MM.1S (cell line): Measurements from ENCODE around the gene UBN2.

ENCODE experiments used
- DNase-seq: peaks from one replicate; pipeline ENCODE4 v3.0.0-alpha.2; 2015
- H2AFZ ChIP-seq: fragments of 300-600 bp; sonication (generic); 2 replicates; pipeline ENCODE4 v1.6.0; 2016; ENCODE audit warnings: antibody characterized with exemption, low read length
- H3F3A ChIP-seq: fragments of 300-600 bp; sonication (generic); 2 replicates; pipeline ENCODE4 v1.6.1; 2016; ENCODE audit warnings: mild to moderate bottlenecking, antibody characterized with exemption, low read length, moderate library complexity, mixed read lengths; ENCODE audit not compliant: insufficient read depth
- H3K27ac ChIP-seq: fragments of 300-600 bp; sonication (generic); 2 replicates; pipeline ENCODE4 v1.5.1; 2016; ENCODE audit warnings: mild to moderate bottlenecking, low read length
- H3K27me3 ChIP-seq: fragments of 300-600 bp; sonication (generic); replicated peaks from 2 replicates; pipeline ENCODE4 v1.6.0; 2016; ENCODE audit warnings: low read length; ENCODE audit not compliant: insufficient read depth
- H3K36me3 ChIP-seq: fragments of 300-600 bp; sonication (generic); replicated peaks from 2 replicates; pipeline ENCODE4 v1.6.1; 2016; ENCODE audit warnings: mild to moderate bottlenecking, low read length, mixed read lengths; ENCODE audit not compliant: insufficient read depth
- H3K4me1 ChIP-seq: fragments of 300-600 bp; sonication (generic); 2 replicates; pipeline ENCODE4 v1.6.1; 2016; ENCODE audit warnings: low read length, mixed read lengths
- H3K4me2 ChIP-seq: fragments of 300-600 bp; sonication (generic); 2 replicates; pipeline ENCODE4 v1.6.0; 2016; ENCODE audit warnings: low read depth, low read length
- H3K4me3 ChIP-seq: fragments of 300-600 bp; sonication (generic); 2 replicates; pipeline ENCODE4 v1.5.1; 2016; ENCODE audit warnings: low read length, mixed read lengths
- H3K79me2 ChIP-seq: fragments of 300-600 bp; sonication (generic); 2 replicates; pipeline ENCODE4 v1.6.1; 2016; ENCODE audit warnings: mixed run types, low read length, mixed read lengths
- H3K9ac ChIP-seq: fragments of 300-600 bp; sonication (generic); 2 replicates; pipeline ENCODE4 v1.6.1; 2016; ENCODE audit warnings: low read length, mixed read lengths
- H3K9me2 ChIP-seq: fragments of 300-600 bp; sonication (generic); replicated peaks from 2 replicates; pipeline ENCODE4 v1.6.1; 2016; ENCODE audit warnings: mild to moderate bottlenecking, low read length, mixed read lengths; ENCODE audit not compliant: insufficient read depth
- H3K9me3 ChIP-seq: fragments of 300-600 bp; sonication (generic); replicated peaks from 2 replicates; pipeline ENCODE4 v1.6.1; 2016; ENCODE audit warnings: mild to moderate bottlenecking, low read length, mixed read lengths; ENCODE audit not compliant: insufficient read depth
- H4K20me1 ChIP-seq: fragments of 300-600 bp; sonication (generic); 2 replicates; pipeline ENCODE4 v1.6.1; 2016; ENCODE audit warnings: mild to moderate bottlenecking, low read length, moderate library complexity, mixed read lengths; ENCODE audit not compliant: insufficient read depth
- CTCF ChIP-seq: fragments of 300-600 bp; sonication (generic); IDR thresholded peaks from 2 replicates; pipeline ENCODE4 v1.5.1; 2016; ENCODE audit warnings: antibody characterized with exemption, low read length, mixed read lengths
- EZH2 ChIP-seq: fragments of 300-600 bp; sonication (generic); optimal IDR thresholded peaks from 2 replicates; pipeline ENCODE3; 2017; ENCODE audit warnings: low read depth, mild to moderate bottlenecking, antibody characterized with exemption, low read length, mixed read lengths
- EZH2phosphoT487 ChIP-seq: fragments of 300-600 bp; sonication (generic); IDR thresholded peaks from 2 replicates; pipeline ENCODE4 v1.6.1; 2018; ENCODE audit warnings: antibody characterized with exemption, low read length

The UBN2 gene

GRCh38 chr7:139230023-139230422 is 1.0 kb upstream of the UBN2 start:
- Histone ChIP-seq H3K27ac (no peak overlapping the region), H3F3A (no peaks in the 10 kb centered on the region), H2AFZ (peak overlapping the region; percentile 100; the same call in 1 of the 2 replicates), H4K20me1 (no peaks in the 10 kb centered on the region), H3K27me3 (peaks cover 29% of the 10 kb centered on the region), H3K36me3 (no peaks in the 10 kb centered on the region), H3K4me3 (peak overlapping the region; percentile 98), H3K9ac (no peak overlapping the region), H3K79me2 (peaks cover 34% of the 10 kb centered on the region), H3K9me2 (no peaks in the 10 kb centered on the region), H3K4me2 (peak overlapping the region; percentile 91), H3K9me3 (no peaks in the 10 kb centered on the region), H3K4me1 (peaks cover 10% of the 10 kb centered on the region; the same call in 1 of the 2 replicates)
- no peak for DNase-seq
- no peak for TF ChIP-seq EZH2
- no peak for TF ChIP-seq CTCF
- no peak for TF ChIP-seq EZH2phosphoT487

- H3K4me3 ChIP-seq, result peak overlapping the region; percentile 98
- peak overlapping the region; percentile 100 for H2AFZ ChIP-seq
- H3K36me3 ChIP-seq, result no peaks in the 10 kb centered on the region
- H3K4me1 ChIP-seq, result peaks cover 10% of the 10 kb centered on the region; the same call in 1 of the 2 replicates
- peak overlapping the region; percentile 89; the same call in 1 of the 2 replicates for H3K9ac ChIP-seq
- H3K4me2 ChIP-seq, result peak overlapping the region; percentile 91
- no peak overlapping the region for H3K27ac ChIP-seq
- H4K20me1 ChIP-seq, result no peaks in the 10 kb centered on the region
- H3K9me2 ChIP-seq, result no peaks in the 10 kb centered on the region
- TF ChIP-seq CTCF, result no peak
- no peak for TF ChIP-seq EZH2
- no peak for TF ChIP-seq EZH2phosphoT487
- no peak for DNase-seq
- H3K9me3 ChIP-seq, result no peaks in the 10 kb centered on the region
- peaks cover 35% of the 10 kb centered on the region for H3K79me2 ChIP-seq
- H3F3A ChIP-seq, result no peaks in the 10 kb centered on the region
- peaks cover 29% of the 10 kb centered on the region for H3K27me3 ChIP-seq
These were observed 608 bp upstream of the UBN2 start for GRCh38 chr7:139230484-139230773.

GRCh38 chr7:139231513-139232376 is 708 bp downstream of the UBN2 start:
- Histone ChIP-seq H2AFZ (peak overlapping the region; percentile 100), H3K27me3 (peaks cover 29% of the 10 kb centered on the region), H3K9me2 (no peaks in the 10 kb centered on the region), H3K4me1 (peaks cover 10% of the 10 kb centered on the region; the same call in 1 of the 2 replicates), H3K79me2 (peaks cover 43% of the 10 kb centered on the region), H3F3A (no peaks in the 10 kb centered on the region), H3K9me3 (no peaks in the 10 kb centered on the region), H3K36me3 (no peaks in the 10 kb centered on the region; the same call in 1 of the 2 replicates), H4K20me1 (no peaks in the 10 kb centered on the region), H3K27ac (peak overlapping the region; percentile 61; the same call in 1 of the 2 replicates), H3K4me3 (peak overlapping the region; percentile 98), H3K4me2 (peak overlapping the region; percentile 91), H3K9ac (peak overlapping the region; percentile 89)
- no peak for DNase-seq
- no peak for TF ChIP-seq CTCF
- no peak for TF ChIP-seq EZH2phosphoT487
- TF ChIP-seq EZH2, result no peak
